Measurements from ENCODE around the gene TMUB1. TPM values are rescaled to one million over a fixed set of nuclear protein-coding genes. Genes with fewer than 3 reads are reported as not detected.

Gene TMUB1
- total RNA-seq, 2 experiments from 2014 or later, result 56.0 to 59.6 TPM

DNA sequence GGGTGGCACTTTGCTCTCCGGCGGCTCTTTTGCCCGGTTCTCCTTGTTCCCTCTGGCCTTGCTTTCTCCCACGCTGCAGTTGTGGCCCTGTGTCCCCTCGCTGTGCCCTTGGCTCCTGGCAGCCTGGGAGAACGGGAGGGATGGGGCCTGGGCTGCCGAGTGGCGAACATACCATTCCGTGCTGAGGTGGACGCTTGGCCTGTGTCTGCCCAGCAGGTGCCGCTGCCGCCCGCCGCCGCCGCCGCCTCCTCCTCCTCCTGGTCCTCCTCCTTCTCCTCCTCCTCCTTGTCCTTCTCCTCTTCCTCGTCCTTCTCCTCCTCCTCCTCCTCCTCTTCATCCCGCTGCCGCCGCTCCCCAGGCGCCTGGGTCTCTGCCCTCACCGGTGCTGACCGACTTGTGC is 39.0 kb upstream of the TMUB1 start:
- ChIA-PET CTCF (ENCODE audit: unreplicated experiment) (no interaction called here), POLR2A (no interaction called here)
- no peaks in the 10 kb centered on the region for H4K20me1 ChIP-seq (ENCODE audit: insufficient read depth, low read length)
- no peak overlapping the region for H2AFZ ChIP-seq (ENCODE audit: low read length)
- intact Hi-C loops (cut with micrococcal nuclease; ENCODE audit: unreplicated experiment), result loop anchor here (5.0 kb wide), 1 partner anchor 180 kb away; no protein-coding TSS in a partner anchor
- no peak overlapping the region for H3K4me3 ChIP-seq (ENCODE audit: low read depth, low read length, poor library complexity, severe bottlenecking)
- no peaks in the 10 kb centered on the region for H3K4me1 ChIP-seq (ENCODE audit: insufficient read depth, low read length, poor library complexity, severe bottlenecking)
- H3K9me3 ChIP-seq (ENCODE audit: low read length), result no peaks in the 10 kb centered on the region
- BruUV-seq (replicated peaks), result no TSS peak
- DNase-seq (ENCODE audit: low spot score), result no peak
- H3K36me3 ChIP-seq (ENCODE audit: insufficient read depth, low read length), result no peaks in the 10 kb centered on the region
- no peak overlapping the region for H3K4me2 ChIP-seq (ENCODE audit: low read length)
- H3K79me2 ChIP-seq (ENCODE audit: insufficient read depth, low read depth, low read length), result no peaks in the 10 kb centered on the region
- no peak overlapping the region for H3K27ac ChIP-seq (ENCODE audit: low read depth, low read length, poor library complexity, severe bottlenecking)
- H3K9me2 ChIP-seq (ENCODE audit: insufficient read depth, low read length), result no peaks in the 10 kb centered on the region
- TF ChIP-seq, protein P1, sequence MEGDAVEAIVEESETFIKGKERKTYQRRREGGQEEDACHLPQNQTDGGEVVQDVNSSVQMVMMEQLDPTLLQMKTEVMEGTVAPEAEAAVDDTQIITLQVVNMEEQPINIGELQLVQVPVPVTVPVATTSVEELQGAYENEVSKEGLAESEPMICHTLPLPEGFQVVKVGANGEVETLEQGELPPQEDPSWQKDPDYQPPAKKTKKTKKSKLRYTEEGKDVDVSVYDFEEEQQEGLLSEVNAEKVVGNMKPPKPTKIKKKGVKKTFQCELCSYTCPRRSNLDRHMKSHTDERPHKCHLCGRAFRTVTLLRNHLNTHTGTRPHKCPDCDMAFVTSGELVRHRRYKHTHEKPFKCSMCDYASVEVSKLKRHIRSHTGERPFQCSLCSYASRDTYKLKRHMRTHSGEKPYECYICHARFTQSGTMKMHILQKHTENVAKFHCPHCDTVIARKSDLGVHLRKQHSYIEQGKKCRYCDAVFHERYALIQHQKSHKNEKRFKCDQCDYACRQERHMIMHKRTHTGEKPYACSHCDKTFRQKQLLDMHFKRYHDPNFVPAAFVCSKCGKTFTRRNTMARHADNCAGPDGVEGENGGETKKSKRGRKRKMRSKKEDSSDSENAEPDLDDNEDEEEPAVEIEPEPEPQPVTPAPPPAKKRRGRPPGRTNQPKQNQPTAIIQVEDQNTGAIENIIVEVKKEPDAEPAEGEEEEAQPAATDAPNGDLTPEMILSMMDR (conservative IDR thresholded peaks at IDR 0.05; ENCODE audit: low read length), result no peak
- no peak for TF ChIP-seq EZH2phosphoT487 (IDR thresholded peaks at IDR 0.05; ENCODE audit: borderline replicate concordance, low read depth, low read length)

DNA sequence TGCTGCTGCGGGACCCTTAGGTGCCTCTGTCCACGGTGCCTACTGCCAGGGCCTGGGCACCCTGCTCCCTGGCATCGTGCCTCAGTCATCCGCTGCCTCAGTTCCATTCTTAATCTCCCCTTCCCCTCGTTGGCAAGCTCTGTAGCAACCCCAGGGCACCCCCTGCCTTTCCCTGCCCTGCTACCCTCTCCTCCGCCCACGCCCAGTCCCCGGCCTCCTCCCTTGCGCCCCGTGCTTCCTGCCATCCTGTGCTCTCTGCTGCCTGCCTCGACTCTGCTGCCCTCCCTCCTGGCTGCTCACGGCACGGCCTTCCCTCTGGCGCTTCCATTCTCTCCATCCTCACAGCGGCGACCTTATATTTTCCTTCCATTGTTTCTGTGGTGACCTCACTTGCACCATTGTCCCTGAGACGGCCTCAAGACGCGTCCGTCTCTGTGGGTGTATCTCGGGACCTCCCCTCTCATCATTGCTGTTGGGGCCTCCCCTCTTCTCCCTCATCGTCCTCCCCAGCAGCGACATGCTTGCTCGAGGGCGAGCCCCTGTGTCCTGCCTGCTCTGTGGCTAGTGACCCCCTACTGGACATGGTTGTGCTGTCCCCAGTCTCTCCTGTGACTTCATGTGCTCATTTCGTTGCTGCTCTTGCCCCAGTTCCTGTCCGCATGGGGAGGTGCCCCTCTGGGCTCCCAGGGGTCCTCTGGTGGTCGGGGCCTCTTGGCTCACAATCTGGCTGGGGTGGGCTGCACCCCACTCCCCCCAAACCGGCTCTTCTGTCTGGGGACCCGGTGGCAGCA is 38.3 kb upstream of the TMUB1 start:
- no TSS peak for BruUV-seq (replicated peaks)
- Histone ChIP-seq H3K4me3 (ENCODE audit: low read depth, low read length, poor library complexity, severe bottlenecking) (no peak overlapping the region), H4K20me1 (ENCODE audit: insufficient read depth, low read length) (no peaks in the 10 kb centered on the region), H2AFZ (ENCODE audit: low read length) (no peak overlapping the region), H3K4me2 (ENCODE audit: low read length) (no peak overlapping the region), H3K36me3 (ENCODE audit: insufficient read depth, low read length) (no peaks in the 10 kb centered on the region), H3K9me2 (ENCODE audit: insufficient read depth, low read length) (no peaks in the 10 kb centered on the region), H3K9me3 (ENCODE audit: low read length) (no peaks in the 10 kb centered on the region), H3K4me1 (ENCODE audit: insufficient read depth, low read length, poor library complexity, severe bottlenecking) (no peaks in the 10 kb centered on the region), H3K27ac (ENCODE audit: low read depth, low read length, poor library complexity, severe bottlenecking) (no peak overlapping the region), H3K79me2 (ENCODE audit: insufficient read depth, low read depth, low read length) (no peaks in the 10 kb centered on the region)
- ChIA-PET POLR2A (no interaction called here), CTCF (ENCODE audit: unreplicated experiment) (no interaction called here)
- intact Hi-C loops (cut with micrococcal nuclease; ENCODE audit: unreplicated experiment), result loop anchor here (5.0 kb wide), 1 partner anchor 181 kb away; no protein-coding TSS in a partner anchor
- no peak for DNase-seq (ENCODE audit: low spot score)
- TF ChIP-seq EZH2phosphoT487 (IDR thresholded peaks at IDR 0.05; ENCODE audit: borderline replicate concordance, low read depth, low read length), result no peak
- TF ChIP-seq, protein P1 (conservative IDR thresholded peaks at IDR 0.05; ENCODE audit: low read length), result no peak

- intact Hi-C loops (cut with micrococcal nuclease; ENCODE audit: unreplicated experiment), result loop anchor here (5.0 kb wide), 1 partner anchor 181 kb away; no protein-coding TSS in a partner anchor
- Histone ChIP-seq H3K4me3 (ENCODE audit: low read depth, low read length, poor library complexity, severe bottlenecking) (no peak overlapping the region), H2AFZ (ENCODE audit: low read length) (no peak overlapping the region), H3K4me1 (ENCODE audit: insufficient read depth, low read length, poor library complexity, severe bottlenecking) (no peaks in the 10 kb centered on the region), H3K4me2 (ENCODE audit: low read length) (no peak overlapping the region), H3K36me3 (ENCODE audit: insufficient read depth, low read length) (no peaks in the 10 kb centered on the region), H3K79me2 (ENCODE audit: insufficient read depth, low read depth, low read length) (no peaks in the 10 kb centered on the region), H3K9me2 (ENCODE audit: insufficient read depth, low read length) (no peaks in the 10 kb centered on the region), H3K27ac (ENCODE audit: low read depth, low read length, poor library complexity, severe bottlenecking) (no peak overlapping the region), H4K20me1 (ENCODE audit: insufficient read depth, low read length) (no peaks in the 10 kb centered on the region), H3K9me3 (ENCODE audit: low read length) (no peaks in the 10 kb centered on the region)
- no peak for DNase-seq (ENCODE audit: low spot score)
- POLR2A ChIA-PET, result no interaction called here
- TF ChIP-seq, protein P1 (conservative IDR thresholded peaks at IDR 0.05; ENCODE audit: low read length), result no peak
- no peak for TF ChIP-seq EZH2phosphoT487 (IDR thresholded peaks at IDR 0.05; ENCODE audit: borderline replicate concordance, low read depth, low read length)
- BruUV-seq (replicated peaks), result no TSS peak
- CTCF ChIA-PET (ENCODE audit: unreplicated experiment), result interaction anchor here (0.6 kb wide), 1 partner anchor 15 kb away, joined by 3 read pairs; no protein-coding TSS in a partner anchor
Observed at GRCh38 chr7:151120896-151121295, 37.6 kb upstream of the TMUB1 start.

Measured in OCI-LY7 (cell line).